GM08714 (cell line): Measurements from ENCODE around the gene AFF3.

Experiments
- H3K4me3 ChIP-seq: fragments of 200-500 bp; sonication (Bioruptor generic); 2 replicates; pipeline ENCODE4 v1.5.1; 2014; ENCODE audit warnings: mild to moderate bottlenecking, low read length, inconsistent platforms
- ZNF274 ChIP-seq: IDR thresholded peaks from 2 replicates; pipeline ENCODE4 v1.6.1; 2012; ENCODE audit warnings: mild to moderate bottlenecking, low read depth, low read length

Gene AFF3

DNA sequence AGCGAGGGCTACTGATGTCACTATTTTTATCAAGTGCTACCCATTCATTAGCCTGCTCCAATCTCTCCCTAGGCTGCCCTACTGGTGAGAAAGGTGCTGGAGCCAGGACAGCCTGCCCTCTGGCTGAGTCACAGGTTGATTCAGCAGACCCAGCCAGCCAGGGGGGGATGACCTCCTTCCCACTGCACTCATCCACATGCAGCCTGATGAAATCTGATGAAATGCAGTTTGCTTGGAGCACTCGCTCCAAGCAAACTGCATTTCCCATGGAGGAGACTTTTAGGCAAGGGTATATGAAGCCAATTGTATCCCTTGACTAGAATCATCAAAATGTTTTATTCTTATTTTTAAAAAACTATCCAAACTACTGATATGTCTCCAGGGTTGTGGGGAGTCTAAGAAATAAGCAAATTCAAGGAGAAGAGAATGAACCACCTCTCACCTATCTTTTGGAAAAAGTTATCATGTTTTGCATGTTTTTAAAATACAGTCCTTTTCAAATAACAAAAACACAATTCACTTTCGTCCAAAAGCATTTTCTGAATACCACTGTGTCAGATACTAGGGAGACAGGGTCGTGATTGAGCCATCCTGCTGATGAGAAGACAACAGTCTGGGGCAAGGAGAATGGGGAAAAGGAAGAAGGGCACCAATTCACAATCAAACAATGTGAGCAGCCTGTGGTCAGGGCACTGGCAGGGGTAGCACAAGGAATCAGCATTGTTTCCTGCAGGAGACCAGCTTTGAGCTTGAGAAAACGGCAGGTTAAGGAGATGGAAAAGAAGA, 128.3 kb downstream of the AFF3 start:
- TF ChIP-seq ZNF274 = no peak
- no peak overlapping the region for H3K4me3 ChIP-seq

GRCh38 chr2:100012561-100012960, 129.8 kb downstream of the AFF3 start:
- no peak for TF ChIP-seq ZNF274
- H3K4me3 ChIP-seq = no peak overlapping the region

GRCh38 chr2:100011272-100011731, 131.1 kb downstream of the AFF3 start:
- TF ChIP-seq ZNF274 = no peak
- no peak overlapping the region for H3K4me3 ChIP-seq

GRCh38 chr2:100010606-100011005, 131.8 kb downstream of the AFF3 start:
- no peak for TF ChIP-seq ZNF274
- no peak overlapping the region for H3K4me3 ChIP-seq

- no peak for TF ChIP-seq ZNF274
- no peak overlapping the region for H3K4me3 ChIP-seq
Measured at GRCh38 chr2:100009743-100010142, 132.6 kb downstream of the AFF3 start.

- no peak overlapping the region for H3K4me3 ChIP-seq
- no peak for TF ChIP-seq ZNF274
Measured at GRCh38 chr2:100008956-100009355, 133.4 kb downstream of the AFF3 start.

GRCh38 chr2:100006516-100006915, 135.9 kb downstream of the AFF3 start:
- TF ChIP-seq ZNF274 = no peak

GRCh38 chr2:100004959-100005387, 137.4 kb downstream of the AFF3 start:
- TF ChIP-seq ZNF274 = no peak
- H3K4me3 ChIP-seq = no peak overlapping the region

More at GRCh38 chr2:100006516-100006915, 135.9 kb downstream of the AFF3 start:
- no peak overlapping the region for H3K4me3 ChIP-seq

DNA sequence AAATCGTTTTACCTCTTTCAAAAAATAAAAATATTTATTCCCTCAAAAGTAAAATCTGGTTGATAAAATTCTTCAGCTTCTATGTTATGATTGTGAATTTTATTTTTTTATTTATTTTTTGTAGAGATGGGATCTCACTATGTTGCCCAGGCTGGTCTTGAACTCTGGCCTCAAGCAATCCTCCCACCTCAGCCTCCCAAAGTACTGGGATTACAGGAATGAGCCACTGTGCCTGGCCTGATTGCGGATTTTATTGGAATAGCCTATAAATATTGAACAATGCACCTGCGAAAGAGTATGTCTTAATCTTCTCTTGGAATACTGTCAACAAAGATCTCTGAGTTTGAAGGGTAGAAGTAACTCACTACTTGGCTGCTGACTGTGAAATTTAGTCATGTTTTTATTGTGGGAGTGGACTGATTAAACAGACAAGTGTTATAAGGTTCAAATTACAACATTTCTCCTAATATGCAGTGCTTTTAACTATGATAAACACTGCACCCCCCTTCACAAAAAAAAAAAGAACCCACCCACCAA, 138.0 kb downstream of the AFF3 start:
- TF ChIP-seq ZNF274 = no peak
- H3K4me3 ChIP-seq = no peak overlapping the region

DNA sequence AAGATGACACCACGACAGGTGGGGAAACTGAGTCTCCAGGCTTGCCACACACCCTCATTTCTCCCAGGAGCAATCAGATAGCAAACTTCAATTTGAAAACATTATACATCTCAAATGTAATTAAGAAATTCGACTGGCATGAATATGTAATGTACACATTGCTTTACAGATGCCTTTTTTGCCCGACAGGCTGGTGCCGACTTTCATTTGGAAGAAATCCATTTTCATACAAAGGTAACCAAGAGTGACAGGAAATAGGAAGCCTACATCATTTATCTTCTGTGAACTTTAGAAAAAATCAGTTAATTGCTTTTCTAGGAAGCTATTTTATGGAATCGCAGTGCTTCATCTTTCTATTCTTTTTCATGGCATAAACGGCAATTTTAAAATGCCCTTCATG, 140.3 kb downstream of the AFF3 start:
- no peak for TF ChIP-seq ZNF274

DNA sequence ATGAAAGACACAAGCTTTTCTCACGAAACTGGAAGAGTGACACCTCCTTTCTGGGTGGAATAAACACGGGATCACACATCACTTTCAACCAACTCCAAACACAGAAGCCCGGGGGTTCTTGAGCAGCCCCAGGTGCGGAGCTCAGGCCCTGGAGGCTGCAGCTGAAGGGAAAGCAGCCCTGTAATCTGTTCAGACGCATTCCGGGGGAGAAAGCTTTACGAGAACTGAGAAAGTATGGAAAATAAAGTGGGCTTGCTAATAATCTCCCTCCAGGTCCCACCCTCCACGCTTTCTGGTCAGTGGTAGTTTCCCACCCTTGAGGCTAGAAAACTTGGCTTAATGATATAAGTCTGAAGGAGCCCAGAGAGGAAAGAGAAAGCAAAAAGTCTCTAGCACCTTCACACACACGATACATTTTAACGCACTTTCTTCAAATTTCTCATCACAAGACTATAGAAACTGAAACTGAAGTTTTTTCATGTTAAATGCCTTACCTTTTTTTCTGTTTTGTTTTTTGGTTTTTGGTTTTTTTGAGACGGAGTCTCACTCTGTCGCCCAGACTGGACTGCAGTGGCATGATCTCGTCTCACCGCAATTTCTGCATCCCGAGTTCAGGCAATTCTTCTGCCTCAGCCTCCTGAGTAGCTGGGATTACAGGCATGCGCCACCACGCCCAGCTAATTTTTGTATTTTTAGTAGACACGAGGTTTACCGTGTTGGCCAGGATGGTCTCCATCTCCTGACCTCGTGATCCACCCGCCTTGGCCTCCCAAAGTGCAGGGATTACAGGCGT, 141.3 kb downstream of the AFF3 start:
- no peak overlapping the region for H3K4me3 ChIP-seq
- TF ChIP-seq ZNF274 = no peak

More for the DNA sequence above, 140.3 kb downstream of the AFF3 start:
- H3K4me3 ChIP-seq = no peak overlapping the region

GRCh38 chr2:99998651-99999320, 143.6 kb downstream of the AFF3 start:
- TF ChIP-seq ZNF274 = no peak
- no peak overlapping the region for H3K4me3 ChIP-seq

- TF ChIP-seq ZNF274 = no peak
- no peak overlapping the region for H3K4me3 ChIP-seq
Measured at GRCh38 chr2:99989905-99990304, 152.5 kb downstream of the AFF3 start.

- H3K4me3 ChIP-seq = no peak overlapping the region
- TF ChIP-seq ZNF274 = no peak
Measured at GRCh38 chr2:99988599-99988998, 153.8 kb downstream of the AFF3 start.
